Smooth muscle cell (in vitro differentiated cells): Measurements from ENCODE around the gene RUNX1. TPM values are rescaled to one million over a fixed set of nuclear protein-coding genes. Genes with fewer than 3 reads are reported as not detected.

Source experiments
- DNase-seq: peaks from one replicate; lab custom pipeline; 2025; ENCODE audit not compliant: unreplicated experiment; lab: John Stamatoyannopoulos, UW
- H2AFZ ChIP-seq: fragments of 200-600 bp; sonication (generic); 2 replicates; pipeline ENCODE4 v1.6.0; 2016; ENCODE audit warnings: antibody characterized with exemption, low read depth, mild to moderate bottlenecking
- H3F3A ChIP-seq: fragments of 200-600 bp; sonication (generic); 2 replicates; pipeline ENCODE4 v1.6.0; 2017; ENCODE audit warnings: antibody characterized with exemption, low read depth
- H3K27ac ChIP-seq: fragments of 200-600 bp; sonication (generic); 2 replicates; pipeline ENCODE4 v1.5.1; 2016; ENCODE audit warnings: low read depth, mild to moderate bottlenecking
- H3K27me3 ChIP-seq: fragments of 200-600 bp; sonication (generic); 2 replicates; pipeline ENCODE4 v1.6.1; 2016; ENCODE audit warnings: low read depth, mild to moderate bottlenecking
- H3K36me3 ChIP-seq: fragments of 200-600 bp; sonication (generic); 2 replicates; pipeline ENCODE4 v1.5.1; 2016; ENCODE audit warnings: low read depth
- H3K4me1 ChIP-seq: fragments of 200-600 bp; sonication (generic); 2 replicates; pipeline ENCODE4 v1.5.1; 2016; ENCODE audit warnings: low read depth
- H3K4me2 ChIP-seq: fragments of 200-600 bp; sonication (generic); 2 replicates; pipeline ENCODE4 v1.6.0; 2016; ENCODE audit warnings: mild to moderate bottlenecking
- H3K4me3 ChIP-seq: fragments of 200-600 bp; sonication (generic); 2 replicates; pipeline ENCODE4 v1.5.1; 2016; ENCODE audit warnings: mild to moderate bottlenecking
- H3K79me2 ChIP-seq: fragments of 200-600 bp; sonication (generic); 2 replicates; pipeline ENCODE4 v1.6.0; 2016; ENCODE audit warnings: low read depth, mild to moderate bottlenecking
- H3K9ac ChIP-seq: fragments of 200-600 bp; sonication (generic); 2 replicates; pipeline ENCODE4 v1.6.0; 2016; ENCODE audit warnings: low read depth
- H3K9me3 ChIP-seq: fragments of 200-600 bp; sonication (generic); replicated peaks from 2 replicates; pipeline ENCODE4 v1.5.1; 2016; ENCODE audit warnings: low read depth
- H4K20me1 ChIP-seq: fragments of 200-600 bp; sonication (generic); 2 replicates; pipeline ENCODE4 v1.6.0; 2016; ENCODE audit warnings: low read depth
- CTCF ChIP-seq: fragments of 200-600 bp; sonication (generic); IDR thresholded peaks from 2 replicates; pipeline ENCODE4 v1.5.1; 2017; ENCODE audit warnings: borderline replicate concordance, mild to moderate bottlenecking, antibody characterized with exemption; ENCODE audit not compliant: insufficient read depth, poor library complexity, severe bottlenecking
- WGBS: methylation state at CpG from one replicate; pipeline ENCODE4 v1.1.7; 2016; ENCODE audit warnings: low lambda C conversion rate; 5-methylcytosine and 5-hydroxymethylcytosine counted together
- polyA plus RNA-seq: library from polyadenylated mRNA; unstranded; fragments of >200 nt; fragmentation: Nextera tagmentation; extraction: Ambion mirVana; gene quantifications from 2 replicates; pipeline ENCODE4 v1.2.1, GENCODE V29; 2016
- total RNA-seq: library from RNA; depleted of rRNA; stranded (reverse); fragments of >200 nt; gene quantifications from 2 replicates; pipeline ENCODE4 v1.2.3, GENCODE V29; 2014

RUNX1 gene
- total and polyA plus RNA-seq, 2 experiments from 2014 or later: 33.4 to 97.6 TPM

GRCh38 chr21:35020436-35020835 is 28.7 kb downstream of the RUNX1 start:
- no peaks in the 10 kb centered on the region for H3K4me1 ChIP-seq
- no peak overlapping the region for H3K9ac ChIP-seq
- H3K4me2 ChIP-seq: no peak overlapping the region
- H3K4me3 ChIP-seq: no peak overlapping the region
- no peak overlapping the region for H2AFZ ChIP-seq
- TF ChIP-seq CTCF: no peak
- 85% methylated on average over 4 of the region's 4 CpGs for WGBS
- H3K9me3 ChIP-seq: no peaks in the 10 kb centered on the region
- H3K79me2 ChIP-seq: no peaks in the 10 kb centered on the region
- peaks cover 90% of the 10 kb centered on the region for H4K20me1 ChIP-seq
- no peaks in the 10 kb centered on the region for H3K36me3 ChIP-seq
- H3K27me3 ChIP-seq: no peaks in the 10 kb centered on the region
- H3K27ac ChIP-seq: no peak overlapping the region
- DNase-seq: no peak
- no peaks in the 10 kb centered on the region for H3F3A ChIP-seq

- no peak for DNase-seq
- Histone ChIP-seq H3K27me3 (no peaks in the 10 kb centered on the region), H3K27ac (no peak overlapping the region), H2AFZ (no peak overlapping the region), H3K9me3 (no peaks in the 10 kb centered on the region), H3K4me2 (no peak overlapping the region), H3K4me3 (no peak overlapping the region), H4K20me1 (peaks cover 90% of the 10 kb centered on the region), H3K79me2 (peaks cover 4% of the 10 kb centered on the region), H3F3A (no peaks in the 10 kb centered on the region), H3K36me3 (no peaks in the 10 kb centered on the region), H3K4me1 (no peaks in the 10 kb centered on the region), H3K9ac (no peak overlapping the region)
- 78% methylated on average over 9 of the region's 9 CpGs for WGBS
- TF ChIP-seq CTCF: no peak
These were observed 29.5 kb downstream of the RUNX1 start for GRCh38 chr21:35019631-35020032.

- Histone ChIP-seq H3K27me3 (no peaks in the 10 kb centered on the region), H3K27ac (no peak overlapping the region), H3K4me3 (no peak overlapping the region), H3K9me3 (no peaks in the 10 kb centered on the region), H3K9ac (no peak overlapping the region), H3F3A (peaks cover 8% of the 10 kb centered on the region), H4K20me1 (peaks cover 95% of the 10 kb centered on the region), H3K79me2 (peaks cover 16% of the 10 kb centered on the region), H3K4me1 (no peaks in the 10 kb centered on the region), H3K4me2 (no peak overlapping the region), H3K36me3 (no peaks in the 10 kb centered on the region), H2AFZ (no peak overlapping the region)
- no peak for DNase-seq
- WGBS: 86% methylated on average over 6 of the region's 6 CpGs
- no peak for TF ChIP-seq CTCF
These were observed 31.8 kb downstream of the RUNX1 start for GRCh38 chr21:35017256-35017655.

GRCh38 chr21:35016517-35017188 is 32.4 kb downstream of the RUNX1 start:
- Histone ChIP-seq H3K4me2 (no peak overlapping the region), H3K36me3 (no peaks in the 10 kb centered on the region), H3F3A (peaks cover 13% of the 10 kb centered on the region), H3K79me2 (peaks cover 16% of the 10 kb centered on the region), H4K20me1 (peaks cover 98% of the 10 kb centered on the region), H3K4me1 (peaks cover 5% of the 10 kb centered on the region), H3K9ac (no peak overlapping the region), H3K4me3 (no peak overlapping the region), H3K27me3 (no peaks in the 10 kb centered on the region), H3K9me3 (no peaks in the 10 kb centered on the region), H2AFZ (no peak overlapping the region), H3K27ac (no peak overlapping the region)
- 81% methylated on average over 1 of the region's 1 CpG for WGBS
- DNase-seq: no peak
- TF ChIP-seq CTCF: no peak
